NOMO-1 (cell line): Measurements from ENCODE around the gene FAM76B.
A peak's percentile ranks its signal among the peaks of the same experiment; 100 is the strongest.

ENCODE experiments used
- DNase-seq, 2 experiments: peaks; one replicate each; lab custom pipeline; 2025; ENCODE audit not compliant: unreplicated experiment in 2 of 2; lab: John Stamatoyannopoulos, UW

Gene FAM76B

GRCh38 chr11:95734009-95734572, 55.5 kb downstream of the FAM76B start:
- no peak for DNase-seq

- DNase-seq = no peak
These were observed 56.5 kb downstream of the FAM76B start for GRCh38 chr11:95732930-95733602.

GRCh38 chr11:95729462-95729861, 60.1 kb downstream of the FAM76B start:
- no peak for DNase-seq

- DNase-seq = no peak
These were observed 60.8 kb downstream of the FAM76B start for GRCh38 chr11:95728790-95729189.

- DNase-seq = no peak
These were observed 61.5 kb downstream of the FAM76B start for GRCh38 chr11:95728094-95728493.

- DNase-seq = no peak
These were observed 62.0 kb downstream of the FAM76B start for GRCh38 chr11:95727620-95728019.

GRCh38 chr11:95727111-95727510, 62.5 kb downstream of the FAM76B start:
- DNase-seq = no peak

GRCh38 chr11:95725196-95725595, 64.4 kb downstream of the FAM76B start:
- no peak for DNase-seq

GRCh38 chr11:95723361-95723942, 66.1 kb downstream of the FAM76B start:
- no peak for DNase-seq

GRCh38 chr11:95720195-95720594, 69.4 kb downstream of the FAM76B start:
- DNase-seq = peak; percentile 5 to 22
